A673 (cell line): ENCODE results near the gene TBC1D13.

ENCODE experiments used
- CTCF ChIP-seq: fragments of 300-800, 200-600 bp; sonication (generic); conservative IDR thresholded peaks from 2 replicates; pipeline ENCODE4 v1.5.1; 2017; ENCODE audit warnings: low read depth, mild to moderate bottlenecking, antibody characterized with exemption, low read length, moderate library complexity, mixed read lengths
- EZH2 ChIP-seq: fragments of 200-600 bp; sonication (generic); IDR thresholded peaks from 2 replicates; pipeline ENCODE4 v1.6.1; 2017; ENCODE audit warnings: borderline replicate concordance, low read depth, mild to moderate bottlenecking, mixed read lengths, antibody characterized with exemption, low read length; ENCODE audit not compliant: poor library complexity, severe bottlenecking

- TF ChIP-seq CTCF, result no peak
- TF ChIP-seq EZH2, result no peak
Observed at GRCh38 chr9:128792134-128792533, 5.1 kb downstream of the TBC1D13 start.
